ENCODE data around the gene USH2A.

DNA sequence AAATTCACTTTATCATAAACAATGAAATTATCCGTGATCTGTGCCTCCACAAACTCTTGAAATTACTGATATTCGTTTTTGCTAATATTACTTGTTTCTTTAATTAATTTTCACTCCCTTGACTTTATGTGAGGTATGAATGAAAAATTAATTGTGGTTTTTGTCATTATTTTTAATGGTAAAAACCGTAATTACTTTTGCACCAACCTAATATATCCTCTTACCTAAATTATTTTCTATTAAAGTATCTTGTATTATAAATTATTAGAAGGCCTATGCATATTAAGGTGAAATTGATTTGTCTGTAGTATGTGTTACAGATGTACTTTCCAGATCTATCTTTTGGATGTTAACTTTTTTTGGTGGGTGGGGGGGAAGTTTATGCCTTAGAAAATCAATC, 540.2 kb downstream of the USH2A start:
- no peak for TF ChIP-seq POLR2A (IDR thresholded peaks at IDR 0.05)
- TF ChIP-seq, protein P1, sequence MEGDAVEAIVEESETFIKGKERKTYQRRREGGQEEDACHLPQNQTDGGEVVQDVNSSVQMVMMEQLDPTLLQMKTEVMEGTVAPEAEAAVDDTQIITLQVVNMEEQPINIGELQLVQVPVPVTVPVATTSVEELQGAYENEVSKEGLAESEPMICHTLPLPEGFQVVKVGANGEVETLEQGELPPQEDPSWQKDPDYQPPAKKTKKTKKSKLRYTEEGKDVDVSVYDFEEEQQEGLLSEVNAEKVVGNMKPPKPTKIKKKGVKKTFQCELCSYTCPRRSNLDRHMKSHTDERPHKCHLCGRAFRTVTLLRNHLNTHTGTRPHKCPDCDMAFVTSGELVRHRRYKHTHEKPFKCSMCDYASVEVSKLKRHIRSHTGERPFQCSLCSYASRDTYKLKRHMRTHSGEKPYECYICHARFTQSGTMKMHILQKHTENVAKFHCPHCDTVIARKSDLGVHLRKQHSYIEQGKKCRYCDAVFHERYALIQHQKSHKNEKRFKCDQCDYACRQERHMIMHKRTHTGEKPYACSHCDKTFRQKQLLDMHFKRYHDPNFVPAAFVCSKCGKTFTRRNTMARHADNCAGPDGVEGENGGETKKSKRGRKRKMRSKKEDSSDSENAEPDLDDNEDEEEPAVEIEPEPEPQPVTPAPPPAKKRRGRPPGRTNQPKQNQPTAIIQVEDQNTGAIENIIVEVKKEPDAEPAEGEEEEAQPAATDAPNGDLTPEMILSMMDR (IDR thresholded peaks at IDR 0.05), result no peak
- TF ChIP-seq EP300 (IDR thresholded peaks at IDR 0.05), result no peak

Measured in tibial nerve (tissue), 4 donors.